ENCODE measurements around the gene CITED4.

DNA sequence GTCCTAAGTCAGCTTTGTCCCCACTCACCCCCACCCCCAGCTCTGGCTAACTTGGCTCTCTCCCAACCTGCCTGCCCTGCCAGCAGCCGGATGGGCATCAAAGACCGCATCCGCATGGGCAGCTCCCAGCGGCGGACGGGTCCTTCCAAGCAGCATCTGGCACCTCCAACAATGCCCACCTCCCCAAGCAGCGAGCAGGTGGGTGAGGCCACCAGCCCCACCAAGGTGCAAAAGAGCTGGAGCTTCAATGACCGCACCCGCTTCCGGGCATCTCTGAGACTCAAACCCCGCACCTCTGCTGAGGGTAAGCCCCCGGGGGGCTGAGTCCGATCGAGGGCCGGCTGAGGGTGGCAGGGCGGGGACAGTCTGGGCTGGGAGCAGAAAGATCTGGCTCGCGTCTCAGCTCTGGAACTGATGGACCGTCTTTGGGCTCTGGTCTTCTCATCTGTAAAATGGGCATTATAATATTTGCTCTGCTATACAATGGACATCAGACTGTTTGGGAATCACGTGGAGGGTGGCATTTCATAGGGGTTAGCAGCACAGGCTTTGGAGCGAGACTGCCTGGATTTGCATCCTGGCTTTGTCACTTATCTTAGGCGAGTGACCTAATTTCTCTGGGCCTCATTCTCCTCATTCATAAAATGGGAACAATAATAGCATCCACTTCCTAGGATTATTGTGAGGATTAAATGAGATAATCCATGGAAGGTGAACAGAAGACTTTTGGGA, 31.0 kb downstream of the CITED4 start:
- TF ChIP-seq ZNF140 (CRISPR knock-in tag; IDR thresholded peaks at IDR 0.05) (no peak), ZNF589 (CRISPR knock-in tag; IDR thresholded peaks at IDR 0.05; ENCODE audit: low read depth) (no peak), POLR2A (conservative IDR thresholded peaks at IDR 0.05) (no peak), EZH2 (IDR thresholded peaks at IDR 0.05; ENCODE audit: borderline replicate concordance, low read depth, low read length) (no peak), RAD21 (CRISPR knock-in tag; conservative IDR thresholded peaks at IDR 0.05 in 1 of 2, IDR thresholded peaks at IDR 0.05 in 1 of 2) (no peak), KLF13 (tag; IDR thresholded peaks at IDR 0.05; ENCODE audit: borderline replicate concordance, low read depth) (no peak), ATF7 (IDR thresholded peaks at IDR 0.05) (no peak), RAD51 (IDR thresholded peaks at IDR 0.05; ENCODE audit: borderline replicate concordance, low read depth) (no peak), LEF1 (IDR thresholded peaks at IDR 0.05) (no peak), JUND (IDR thresholded peaks at IDR 0.05; ENCODE audit: borderline replicate concordance, low read depth, low read length) (no peak), JUND (tag; IDR thresholded peaks at IDR 0.05; ENCODE audit: borderline replicate concordance, low read depth, low read length) (no peak), ESRRA (IDR thresholded peaks at IDR 0.05; ENCODE audit: borderline replicate concordance, low read depth) (no peak), ZNF311 (CRISPR knock-in tag; IDR thresholded peaks at IDR 0.05) (no peak)
- TF ChIP-seq, protein P1, sequence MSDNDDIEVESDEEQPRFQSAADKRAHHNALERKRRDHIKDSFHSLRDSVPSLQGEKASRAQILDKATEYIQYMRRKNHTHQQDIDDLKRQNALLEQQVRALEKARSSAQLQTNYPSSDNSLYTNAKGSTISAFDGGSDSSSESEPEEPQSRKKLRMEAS (CRISPR knock-in tag; IDR thresholded peaks at IDR 0.05), result no peak
- TF ChIP-seq, protein P2, sequence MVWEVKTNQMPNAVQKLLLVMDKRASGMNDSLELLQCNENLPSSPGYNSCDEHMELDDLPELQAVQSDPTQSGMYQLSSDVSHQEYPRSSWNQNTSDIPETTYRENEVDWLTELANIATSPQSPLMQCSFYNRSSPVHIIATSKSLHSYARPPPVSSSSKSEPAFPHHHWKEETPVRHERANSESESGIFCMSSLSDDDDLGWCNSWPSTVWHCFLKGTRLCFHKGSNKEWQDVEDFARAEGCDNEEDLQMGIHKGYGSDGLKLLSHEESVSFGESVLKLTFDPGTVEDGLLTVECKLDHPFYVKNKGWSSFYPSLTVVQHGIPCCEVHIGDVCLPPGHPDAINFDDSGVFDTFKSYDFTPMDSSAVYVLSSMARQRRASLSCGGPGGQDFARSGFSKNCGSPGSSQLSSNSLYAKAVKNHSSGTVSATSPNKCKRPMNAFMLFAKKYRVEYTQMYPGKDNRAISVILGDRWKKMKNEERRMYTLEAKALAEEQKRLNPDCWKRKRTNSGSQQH (CRISPR knock-in tag; IDR thresholded peaks at IDR 0.05), result no peak

Measured in K562 (cell line).